Common myeloid progenitor, CD34-positive (primary cell): ENCODE measurements around the gene HIRIP3.

ENCODE experiments used
- CTCF ChIA-PET: fragments of 350-600 bp; sonication (Branson Sonifier 250); formaldehyde crosslinking; loops from one replicate; lab custom pipeline; 2021; ENCODE audit warnings: antibody characterized with exemption; lab: Charles Lee
- POLR2A ChIA-PET: fragments of 350-600 bp; sonication (Branson Sonifier 250); formaldehyde crosslinking; loops from one replicate; lab custom pipeline; 2021; ENCODE audit warnings: antibody characterized with exemption; lab: Charles Lee
- DNase-seq, 3 donors: peaks; one replicate each; pipeline versions ENCODE4 v3.0.0 to v3.0.0-alpha.2; 2013
- H3K27ac ChIP-seq, 2 experiments: 1 replicate in 1 of 2; 2 replicates in 1 of 2; pipeline ENCODE4 v1.7.0; 2013; ENCODE audit warnings: inconsistent platforms in 2 of 2, low read length in 2 of 2, mild to moderate bottlenecking in 2 of 2, low read depth in 1 of 2, moderate library complexity in 1 of 2; ENCODE audit not compliant: severe bottlenecking in 2 of 2, insufficient read depth in 1 of 2, poor library complexity in 1 of 2
- H3K27me3 ChIP-seq, 5 experiments: replicated peaks in 2 of 5; 1 replicate in 3 of 5; 2 replicates in 2 of 5; pipeline versions ENCODE4 v1.6.1 to v1.7.0; 2013; ENCODE audit warnings: low read length in 4 of 5, mild to moderate bottlenecking in 2 of 5, moderate library complexity in 2 of 5, inconsistent platforms in 1 of 5; ENCODE audit not compliant: insufficient read depth in 5 of 5, control insufficient read depth in 4 of 5
- H3K36me3 ChIP-seq, 4 experiments: 1 replicate in 2 of 4; 2 replicates in 2 of 4; pipeline versions ENCODE4 v1.6.1 to v1.7.0; 2013; ENCODE audit warnings: low read length in 3 of 4, control low read depth in 1 of 4, mild to moderate bottlenecking in 1 of 4; ENCODE audit not compliant: control insufficient read depth in 4 of 4, insufficient read depth in 4 of 4
- H3K4me1 ChIP-seq, 4 experiments: 1 replicate in 3 of 4; 2 replicates in 1 of 4; pipeline versions ENCODE4 v1.6.1 to v1.7.1; 2013; ENCODE audit warnings: low read length in 3 of 4, mild to moderate bottlenecking in 3 of 4, control low read depth in 1 of 4, inconsistent platforms in 1 of 4, moderate library complexity in 1 of 4; ENCODE audit not compliant: control insufficient read depth in 4 of 4, insufficient read depth in 4 of 4; ENCODE audit errors: control extremely low read depth in 1 of 4
- H3K4me3 ChIP-seq, 7 experiments: 1 replicate in 4 of 7; 2 replicates in 3 of 7; pipeline versions ENCODE4 v1.5.1 to v1.7.0; 2013; ENCODE audit warnings: mild to moderate bottlenecking in 7 of 7, low read length in 6 of 7, moderate library complexity in 6 of 7, inconsistent platforms in 2 of 7, low read depth in 2 of 7, control low read depth in 1 of 7; ENCODE audit not compliant: insufficient read depth in 4 of 7, control insufficient read depth in 1 of 7; ENCODE audit errors: extremely low read depth in 1 of 7
- H3K9me3 ChIP-seq, 5 experiments: 1 replicate in 4 of 5; 2 replicates in 1 of 5; pipeline versions ENCODE4 v1.6.1 to v1.7.1; 2013; ENCODE audit warnings: low read length in 4 of 5, mild to moderate bottlenecking in 2 of 5, inconsistent platforms in 1 of 5, low read depth in 1 of 5, moderate library complexity in 1 of 5; ENCODE audit not compliant: control insufficient read depth in 4 of 5, insufficient read depth in 2 of 5; ENCODE audit errors: control extremely low read depth in 1 of 5
- WGBS: methylation state at CpG from one replicate; pipeline ENCODE4 v1.1.5; 2013; ENCODE audit not compliant: insufficient coverage; 5-methylcytosine and 5-hydroxymethylcytosine counted together

Gene HIRIP3

GRCh38 chr16:29977063-29977825 lies 18.2 kb downstream of the HIRIP3 start:
- H3K27me3 ChIP-seq = no peaks in the 10 kb centered on the region
- no peaks in the 10 kb centered on the region for H3K9me3 ChIP-seq
- POLR2A ChIA-PET = interaction anchor here (0.6 kb wide), 1 partner anchor 9 kb away, joined by 4 read pairs; no protein-coding TSS in a partner anchor
- peaks cover 7 to 31% (median 26%) of the 10 kb centered on the region in 4 experiments for H3K4me1 ChIP-seq
- H3K4me3 ChIP-seq = no peak overlapping the region
- DNase-seq = no peak
- no CpG with 5 or more reads among the region's 9 CpGs for WGBS
- peaks cover 4 to 61% (median 47%) of the 10 kb centered on the region in 4 experiments for H3K36me3 ChIP-seq
- CTCF ChIA-PET = interaction anchor here (1.2 to 1.3 kb wide), 2 partner anchors 9 to 20 kb away, joined by 4 to 5 read pairs; no protein-coding TSS in a partner anchor
- peak overlapping the region in 1 of 2 experiments; percentile 1 for H3K27ac ChIP-seq

GRCh38 chr16:29975811-29976511 lies 19.5 kb downstream of the HIRIP3 start:
- H3K36me3 ChIP-seq = peaks cover 9 to 56% (median 45%) of the 10 kb centered on the region in 4 experiments
- peaks cover 7 to 31% (median 26%) of the 10 kb centered on the region in 4 experiments for H3K4me1 ChIP-seq
- H3K27me3 ChIP-seq = no peaks in the 10 kb centered on the region
- POLR2A ChIA-PET = no interaction called here
- CTCF ChIA-PET = interaction anchor here (0.9 to 1.3 kb wide), 3 partner anchors 14 to 113 kb away, joined by 3 to 4 read pairs (median 4); partner anchors contain the start of gene CDIPT
- H3K4me3 ChIP-seq = peak overlapping the region in 6 of 7 experiments; percentile 1 to 98 (median 62)
- DNase-seq = peak in 2 of 3 donors; percentile 25 to 54
- H3K9me3 ChIP-seq = no peaks in the 10 kb centered on the region
- WGBS = 43% methylated on average over 4 of the region's 6 CpGs
- peak overlapping the region in 1 of 2 experiments; percentile 23 for H3K27ac ChIP-seq

- POLR2A ChIA-PET = no interaction called here
- peaks cover 9 to 48% (median 37%) of the 10 kb centered on the region in 4 experiments for H3K36me3 ChIP-seq
Measured at GRCh38 chr16:29975134-29975538, 20.3 kb downstream of the HIRIP3 start.

GRCh38 chr16:29974291-29975133 lies 20.9 kb downstream of the HIRIP3 start:
- Histone ChIP-seq H3K36me3 (peaks cover 5 to 45% (median 34%) of the 10 kb centered on the region in 4 experiments), H3K4me3 (peak overlapping the region; percentile 86 to 98 (median 95)), H3K4me1 (peaks cover 7 to 31% (median 26%) of the 10 kb centered on the region in 4 experiments), H3K27ac (peak overlapping the region; percentile 80 to 87), H3K27me3 (no peaks in the 10 kb centered on the region), H3K9me3 (no peaks in the 10 kb centered on the region)
- DNase-seq = peak in 2 of 3 donors; percentile 26 to 46
- WGBS = 0% methylated on average over 27 of the region's 31 CpGs
- POLR2A ChIA-PET = interaction anchor here (2.7 kb wide), 1 partner anchor 12 kb away, joined by 7 read pairs; no protein-coding TSS in a partner anchor
- CTCF ChIA-PET = interaction anchor here (0.9 to 2.1 kb wide), 6 partner anchors 11 to 63 kb away, joined by 3 to 6 read pairs (median 4); partner anchors contain the start of genes HIRIP3 and INO80E

More at GRCh38 chr16:29975134-29975538, 20.3 kb downstream of the HIRIP3 start:
- H3K9me3 ChIP-seq = no peaks in the 10 kb centered on the region
- H3K27me3 ChIP-seq = no peaks in the 10 kb centered on the region
- CTCF ChIA-PET = interaction anchor here (0.9 to 1.3 kb wide), 4 partner anchors 10 to 27 kb away, joined by 3 to 4 read pairs (median 3); partner anchors contain the start of genes HIRIP3 and INO80E
- 64% methylated on average over 4 of the region's 5 CpGs for WGBS
- DNase-seq = peak in 1 of 3 donors; percentile 4
- peak overlapping the region in 1 of 2 experiments; percentile 23 for H3K27ac ChIP-seq
- peaks cover 7 to 31% (median 26%) of the 10 kb centered on the region in 4 experiments for H3K4me1 ChIP-seq
- peak overlapping the region; percentile 86 to 98 (median 95) for H3K4me3 ChIP-seq

DNA sequence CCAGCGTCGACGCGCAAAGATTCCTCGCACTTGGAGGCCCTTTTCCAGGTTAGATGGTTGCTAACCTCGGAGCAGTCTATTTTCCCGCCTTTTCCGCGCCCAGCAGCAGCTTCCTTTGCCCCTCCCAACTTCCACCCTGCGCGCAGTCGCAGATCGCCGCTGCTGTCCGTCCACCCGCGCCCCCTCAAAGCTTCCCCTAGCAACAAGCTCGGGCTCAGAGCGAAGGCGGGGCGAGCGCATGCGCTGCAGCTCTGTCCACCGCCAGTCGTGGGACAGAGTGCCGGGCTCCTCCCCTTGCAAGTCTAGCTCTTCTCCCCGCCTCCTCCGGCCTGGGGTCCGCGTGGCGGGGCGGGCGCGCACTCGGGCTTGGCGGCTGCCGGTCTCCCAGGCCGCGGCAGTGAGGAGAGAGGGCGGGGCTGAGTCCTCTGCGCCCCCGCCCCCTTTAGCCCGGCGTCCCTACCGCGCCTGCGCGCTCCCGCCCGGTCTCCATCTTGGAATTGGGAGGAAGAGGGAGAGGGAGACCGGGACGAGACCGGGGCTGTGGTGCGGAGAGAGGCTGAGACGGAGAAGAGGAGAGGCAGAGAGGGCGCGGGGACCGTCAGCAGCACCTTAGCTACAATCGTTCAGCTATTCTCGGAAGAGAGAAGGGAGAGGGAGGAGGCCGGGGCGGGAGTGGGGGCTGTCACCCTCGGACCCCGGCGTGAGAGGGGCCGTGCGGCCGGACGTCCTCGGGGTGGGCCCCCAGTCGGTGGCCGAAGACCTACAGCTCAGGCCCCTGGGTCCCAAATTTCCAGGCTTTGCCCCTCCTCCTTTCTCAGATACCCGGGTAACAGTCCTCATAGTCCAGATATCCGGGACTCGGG lies 21.8 kb downstream of the HIRIP3 start, which contains the start of gene TAOK2:
Gene TAOK2 (plus strand): TSS at position 485 of the 863 bp plus-strand sequence. CDS start 3,905 bp downstream, outside the sequence.
- H3K27me3 ChIP-seq = no peaks in the 10 kb centered on the region
- peak within 1 kb of the TSS; percentile 80 to 87 for H3K27ac ChIP-seq
- DNase-seq = peak; percentile 99
- ChIA-PET CTCF (interaction anchor here (0.6 to 2.6 kb wide), 8 partner anchors 9 to 62 kb away, joined by 3 to 11 read pairs (median 3); partner anchors contain the start of genes HIRIP3, INO80E and TMEM219), POLR2A (interaction anchor here (0.9 to 2.7 kb wide), 5 partner anchors 11 to 93 kb away, joined by 4 to 7 read pairs (median 5); partner anchors contain the start of genes ALDOA and INO80E)
- peaks cover 7 to 31% (median 26%) of the 10 kb centered on the region in 4 experiments for H3K4me1 ChIP-seq
- H3K36me3 ChIP-seq = peaks cover 8 to 41% (median 28%) of the 10 kb centered on the region in 4 experiments
- WGBS = 4% methylated on average over 58 of the region's 75 CpGs
- H3K4me3 ChIP-seq = peak within 1 kb of the TSS; percentile 86 to 98 (median 95)
- H3K9me3 ChIP-seq = no peaks in the 10 kb centered on the region
